GM12878 (cell line): ENCODE results near the gene AVPR1B.

ENCODE experiments used
- BACH1 ChIP-seq: fragments of 450-650 bp; IDR thresholded peaks from 2 replicates; pipeline ENCODE4 v1.6.1; 2017; ENCODE audit warnings: mild to moderate bottlenecking, borderline replicate concordance
- BHLHE40 ChIP-seq, 2 experiments: fragments of 450-650 bp in 1 of 2; IDR thresholded peaks; 2 replicates each; pipeline ENCODE4 v1.6.1; 2011 to 2017; ENCODE audit warnings: low read depth in 2 of 2, borderline replicate concordance in 1 of 2, improper control_type of control experiment in 1 of 2, low read length in 1 of 2, mild to moderate bottlenecking in 1 of 2
- BRCA1 ChIP-seq: IDR thresholded peaks from 2 replicates; pipeline ENCODE4 v1.6.1; 2011; ENCODE audit warnings: low read depth, low read length, improper control_type of control experiment
- EP300 ChIP-seq, 2 experiments: fragments of 150-350 bp in 1 of 2; IDR thresholded peaks; 2 replicates each; pipeline ENCODE4 v1.6.1; 2011 to 2012; ENCODE audit warnings: low read depth in 2 of 2, low read length in 2 of 2, borderline replicate concordance in 1 of 2, improper control_type of control experiment in 1 of 2, inconsistent platforms in 1 of 2; ENCODE audit not compliant: control insufficient read depth in 1 of 2
- EZH2 ChIP-seq: IDR thresholded peaks from 2 replicates; pipeline ENCODE4 v1.6.1; 2012; ENCODE audit warnings: low read depth, mild to moderate bottlenecking, control low read depth, inconsistent platforms, low read length, borderline replicate concordance; ENCODE audit not compliant: control insufficient read depth
- NFYA ChIP-seq: IDR thresholded peaks from 2 replicates; pipeline ENCODE4 v1.6.1; 2011; ENCODE audit warnings: low read depth, mild to moderate bottlenecking, low read length, improper control_type of control experiment, borderline replicate concordance
- PBX3 ChIP-seq: IDR thresholded peaks from 2 replicates; pipeline ENCODE4 v1.6.1; 2011; ENCODE audit warnings: mild to moderate bottlenecking, low read depth, low read length, moderate library complexity; ENCODE audit not compliant: insufficient replicate concordance
- POLR2A ChIP-seq: IDR thresholded peaks from 2 replicates; pipeline ENCODE4 v1.6.1; 2011; ENCODE audit warnings: low read depth, mild to moderate bottlenecking, low read length
- POLR2AphosphoS5 ChIP-seq: IDR thresholded peaks from 2 replicates; pipeline ENCODE4 v1.6.1; 2011; ENCODE audit warnings: mild to moderate bottlenecking, low read length, inconsistent platforms
- RFX5 ChIP-seq: IDR thresholded peaks from 2 replicates; pipeline ENCODE4 v1.6.1; 2011; ENCODE audit warnings: low read depth, low read length, improper control_type of control experiment
- SIX5 ChIP-seq: IDR thresholded peaks from 2 replicates; pipeline ENCODE4 v1.6.1; 2011; ENCODE audit warnings: mild to moderate bottlenecking, low read depth, low read length, moderate library complexity; ENCODE audit not compliant: severe bottlenecking
- SUZ12 ChIP-seq: fragments of 200-600 bp; sonication (generic); IDR thresholded peaks from one replicate; pipeline ENCODE4 v1.6.1; 2018; ENCODE audit warnings: antibody characterized with exemption, mild to moderate bottlenecking; ENCODE audit not compliant: unreplicated experiment
- TF ChIP-seq, protein P1 (sequence below), 3 experiments: IDR thresholded peaks in 2 of 3; conservative IDR thresholded peaks in 1 of 3; 2 replicates each; pipeline ENCODE4 v1.5.1; 2011; ENCODE audit warnings: low read depth in 3 of 3, low read length in 3 of 3, mild to moderate bottlenecking in 3 of 3, control low read depth in 2 of 3, moderate library complexity in 2 of 3, inconsistent platforms in 1 of 3, mixed read lengths in 1 of 3; ENCODE audit not compliant: control insufficient read depth in 2 of 3, insufficient read depth in 1 of 3; ENCODE audit errors: extremely low read depth in 1 of 3
- TF ChIP-seq, protein P2 (sequence below): IDR thresholded peaks from 2 replicates; pipeline ENCODE4 v1.6.1; 2012; ENCODE audit warnings: improper control_type of control experiment, low read depth, low read length; ENCODE audit not compliant: insufficient replicate concordance

GRCh38 chr1:206116191-206116872, 856 bp downstream of the AVPR1B start:
- TF ChIP-seq, protein P1, sequence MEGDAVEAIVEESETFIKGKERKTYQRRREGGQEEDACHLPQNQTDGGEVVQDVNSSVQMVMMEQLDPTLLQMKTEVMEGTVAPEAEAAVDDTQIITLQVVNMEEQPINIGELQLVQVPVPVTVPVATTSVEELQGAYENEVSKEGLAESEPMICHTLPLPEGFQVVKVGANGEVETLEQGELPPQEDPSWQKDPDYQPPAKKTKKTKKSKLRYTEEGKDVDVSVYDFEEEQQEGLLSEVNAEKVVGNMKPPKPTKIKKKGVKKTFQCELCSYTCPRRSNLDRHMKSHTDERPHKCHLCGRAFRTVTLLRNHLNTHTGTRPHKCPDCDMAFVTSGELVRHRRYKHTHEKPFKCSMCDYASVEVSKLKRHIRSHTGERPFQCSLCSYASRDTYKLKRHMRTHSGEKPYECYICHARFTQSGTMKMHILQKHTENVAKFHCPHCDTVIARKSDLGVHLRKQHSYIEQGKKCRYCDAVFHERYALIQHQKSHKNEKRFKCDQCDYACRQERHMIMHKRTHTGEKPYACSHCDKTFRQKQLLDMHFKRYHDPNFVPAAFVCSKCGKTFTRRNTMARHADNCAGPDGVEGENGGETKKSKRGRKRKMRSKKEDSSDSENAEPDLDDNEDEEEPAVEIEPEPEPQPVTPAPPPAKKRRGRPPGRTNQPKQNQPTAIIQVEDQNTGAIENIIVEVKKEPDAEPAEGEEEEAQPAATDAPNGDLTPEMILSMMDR (IDR thresholded peaks at IDR 0.05 in 2 of 3, conservative IDR thresholded peaks at IDR 0.05 in 1 of 3; ENCODE audit: control insufficient read depth in 2 of 3, extremely low read depth in 1 of 3, insufficient read depth in 1 of 3, low read depth in 3 of 3, low read length in 3 of 3), result no peak
- TF ChIP-seq BRCA1 (no peak), BACH1 (no peak), POLR2A (no peak), BHLHE40 (IDR thresholded peaks at IDR 0.05; ENCODE audit: borderline replicate concordance in 1 of 2, low read depth in 2 of 2, low read length in 1 of 2) (no peak), PBX3 (no peak), NFYA (no peak), SIX5 (no peak), EZH2 (no peak), POLR2AphosphoS5 (no peak), SUZ12 (no peak), RFX5 (no peak), EP300 (IDR thresholded peaks at IDR 0.05; ENCODE audit: borderline replicate concordance in 1 of 2, control insufficient read depth in 1 of 2, low read depth in 2 of 2, low read length in 2 of 2) (no peak)
- TF ChIP-seq, protein P2, sequence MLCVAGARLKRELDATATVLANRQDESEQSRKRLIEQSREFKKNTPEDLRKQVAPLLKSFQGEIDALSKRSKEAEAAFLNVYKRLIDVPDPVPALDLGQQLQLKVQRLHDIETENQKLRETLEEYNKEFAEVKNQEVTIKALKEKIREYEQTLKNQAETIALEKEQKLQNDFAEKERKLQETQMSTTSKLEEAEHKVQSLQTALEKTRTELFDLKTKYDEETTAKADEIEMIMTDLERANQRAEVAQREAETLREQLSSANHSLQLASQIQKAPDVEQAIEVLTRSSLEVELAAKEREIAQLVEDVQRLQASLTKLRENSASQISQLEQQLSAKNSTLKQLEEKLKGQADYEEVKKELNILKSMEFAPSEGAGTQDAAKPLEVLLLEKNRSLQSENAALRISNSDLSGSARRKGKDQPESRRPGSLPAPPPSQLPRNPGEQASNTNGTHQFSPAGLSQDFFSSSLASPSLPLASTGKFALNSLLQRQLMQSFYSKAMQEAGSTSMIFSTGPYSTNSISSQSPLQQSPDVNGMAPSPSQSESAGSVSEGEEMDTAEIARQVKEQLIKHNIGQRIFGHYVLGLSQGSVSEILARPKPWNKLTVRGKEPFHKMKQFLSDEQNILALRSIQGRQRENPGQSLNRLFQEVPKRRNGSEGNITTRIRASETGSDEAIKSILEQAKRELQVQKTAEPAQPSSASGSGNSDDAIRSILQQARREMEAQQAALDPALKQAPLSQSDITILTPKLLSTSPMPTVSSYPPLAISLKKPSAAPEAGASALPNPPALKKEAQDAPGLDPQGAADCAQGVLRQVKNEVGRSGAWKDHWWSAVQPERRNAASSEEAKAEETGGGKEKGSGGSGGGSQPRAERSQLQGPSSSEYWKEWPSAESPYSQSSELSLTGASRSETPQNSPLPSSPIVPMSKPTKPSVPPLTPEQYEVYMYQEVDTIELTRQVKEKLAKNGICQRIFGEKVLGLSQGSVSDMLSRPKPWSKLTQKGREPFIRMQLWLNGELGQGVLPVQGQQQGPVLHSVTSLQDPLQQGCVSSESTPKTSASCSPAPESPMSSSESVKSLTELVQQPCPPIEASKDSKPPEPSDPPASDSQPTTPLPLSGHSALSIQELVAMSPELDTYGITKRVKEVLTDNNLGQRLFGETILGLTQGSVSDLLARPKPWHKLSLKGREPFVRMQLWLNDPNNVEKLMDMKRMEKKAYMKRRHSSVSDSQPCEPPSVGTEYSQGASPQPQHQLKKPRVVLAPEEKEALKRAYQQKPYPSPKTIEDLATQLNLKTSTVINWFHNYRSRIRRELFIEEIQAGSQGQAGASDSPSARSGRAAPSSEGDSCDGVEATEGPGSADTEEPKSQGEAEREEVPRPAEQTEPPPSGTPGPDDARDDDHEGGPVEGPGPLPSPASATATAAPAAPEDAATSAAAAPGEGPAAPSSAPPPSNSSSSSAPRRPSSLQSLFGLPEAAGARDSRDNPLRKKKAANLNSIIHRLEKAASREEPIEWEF, result no peak
